Mesothelial cell of epicardium (in vitro differentiated cells): ENCODE results near the gene ZP2. TPM values are rescaled to one million over a fixed set of nuclear protein-coding genes. Genes with fewer than 3 reads are reported as not detected.
"Not testable (repeated sequence)": the region's sequence is repeated elsewhere in the genome, so short reads cannot be mapped to it uniquely, and the experiment has no call there.

ENCODE experiments used
- DNase-seq, 2 experiments: peaks; one replicate each; pipeline ENCODE4 v3.0.0; 2021; ENCODE audit warnings: low spot score in 2 of 2; ENCODE audit not compliant: unreplicated experiment in 2 of 2
- H3K27ac Mint-ChIP-seq: 2 replicates; pipeline ENCODE4 v1.8.0; 2021; ENCODE audit warnings: mixed read lengths
- H3K27me3 Mint-ChIP-seq: 2 replicates; pipeline ENCODE4 v1.8.0; 2021; ENCODE audit warnings: low read depth, mixed read lengths
- H3K36me3 Mint-ChIP-seq: 2 replicates; pipeline ENCODE4 v1.8.0; 2021; ENCODE audit warnings: mixed read lengths
- H3K4me1 Mint-ChIP-seq: 2 replicates; pipeline ENCODE4 v1.8.0; 2021; ENCODE audit warnings: mixed read lengths
- H3K4me3 Mint-ChIP-seq: 2 replicates; pipeline ENCODE4 v1.8.0; 2021; ENCODE audit warnings: mild to moderate bottlenecking, moderate library complexity, mixed read lengths
- H3K9me3 Mint-ChIP-seq: 2 replicates; pipeline ENCODE4 v1.8.0; 2021; ENCODE audit warnings: mixed read lengths
- CTCF ChIP-seq: fragments of 200-600 bp; sonication (generic); IDR thresholded peaks from one replicate; pipeline ENCODE4 v1.5.0; 2021; ENCODE audit warnings: antibody characterized with exemption; ENCODE audit not compliant: unreplicated experiment
- total RNA-seq: library from RNA; stranded (reverse); gene quantifications from 3 replicates; pipeline ENCODE4 v1.2.1, GENCODE V29; 2021

Gene ZP2
- total RNA-seq, 1 donor from 2014 or later = not detected

- peak; percentile 74 to 86 for DNase-seq
- Mint-ChIP-seq H3K27me3 (no peaks in the 10 kb centered on the region), H3K27ac (peak within 1 kb of the TSS; percentile 79), H3K36me3 (peaks cover 10% of the 10 kb centered on the region), H3K9me3 (no peaks in the 10 kb centered on the region), H3K4me1 (peaks cover 20% of the 10 kb centered on the region), H3K4me3 (peak within 1 kb of the TSS; percentile 90)
- no peak for TF ChIP-seq CTCF
These were observed 52.9 kb downstream of the ZP2 start, which contains the start of gene LDAF1 for GRCh38 chr16:21158208-21159110. Gene LDAF1, plus strand, starts transcription at chr16:21158674. Its CDS starts 2,509 bp downstream, at chr16:21161183.

GRCh38 chr16:21157632-21158031 is 53.7 kb downstream of the ZP2 start:
- peaks cover 4% of the 10 kb centered on the region for H3K36me3 Mint-ChIP-seq
- H3K27me3 Mint-ChIP-seq = no peaks in the 10 kb centered on the region
- H3K9me3 Mint-ChIP-seq = no peaks in the 10 kb centered on the region
- DNase-seq = no peak
- H3K27ac Mint-ChIP-seq = no peak overlapping the region
- peak overlapping the region; percentile 43 for H3K4me3 Mint-ChIP-seq
- H3K4me1 Mint-ChIP-seq = peaks cover 20% of the 10 kb centered on the region
- no peak for TF ChIP-seq CTCF

- peaks cover 20% of the 10 kb centered on the region for H3K4me1 Mint-ChIP-seq
- no peak overlapping the region for H3K27ac Mint-ChIP-seq
- peak; percentile 42 for TF ChIP-seq CTCF
- no peak overlapping the region for H3K4me3 Mint-ChIP-seq
- peaks cover 2% of the 10 kb centered on the region for H3K27me3 Mint-ChIP-seq
- H3K36me3 Mint-ChIP-seq = peaks cover 2% of the 10 kb centered on the region
- H3K9me3 Mint-ChIP-seq = no peaks in the 10 kb centered on the region
- DNase-seq = no peak
These were observed 54.5 kb downstream of the ZP2 start for GRCh38 chr16:21156767-21157467.

GRCh38 chr16:21156011-21156410 is 55.4 kb downstream of the ZP2 start:
- DNase-seq, H3K9me3 Mint-ChIP-seq, H3K4me3 Mint-ChIP-seq, H3K27me3 Mint-ChIP-seq, H3K36me3 Mint-ChIP-seq, H3K27ac Mint-ChIP-seq: not testable (repeated sequence)
- H3K4me1 Mint-ChIP-seq = peaks cover 20% of the 10 kb centered on the region

- H3K27ac Mint-ChIP-seq, DNase-seq, H3K9me3 Mint-ChIP-seq, H3K27me3 Mint-ChIP-seq, H3K36me3 Mint-ChIP-seq, H3K4me3 Mint-ChIP-seq, H3K4me1 Mint-ChIP-seq: not testable (repeated sequence)
These were observed 58.1 kb downstream of the ZP2 start for GRCh38 chr16:21153124-21153729.

- not testable (repeated sequence) for H3K9me3 Mint-ChIP-seq, H3K36me3 Mint-ChIP-seq, H3K4me1 Mint-ChIP-seq, DNase-seq, H3K4me3 Mint-ChIP-seq, H3K27ac Mint-ChIP-seq
- H3K27me3 Mint-ChIP-seq = peaks cover 13% of the 10 kb centered on the region
These were observed 59.0 kb downstream of the ZP2 start for GRCh38 chr16:21152160-21153030.
